IMR-90 (cell line): ENCODE measurements around the gene EPB41L2. TPM values are rescaled to one million over a fixed set of nuclear protein-coding genes. Genes with fewer than 3 reads are reported as not detected.

ENCODE experiments used
- ATAC-seq: fragments of 200-7000 bp; cut with Tn5 transposase; 2 replicates; pipeline ENCODE4 v1.9.1; 2020; ENCODE audit warnings: low read depth, mild to moderate bottlenecking, moderate library complexity
- BruUV-seq: library from RNA; stranded (reverse); fragments of 400-500 nt; replicated peaks from 2 replicates; lab custom pipeline; 2021; lab: Mats Ljungman, UMichigan
- CTCF ChIA-PET: fragments of 300-600 bp; formaldehyde crosslinking; extraction: SDS; loops from one replicate; lab custom pipeline; 2021; ENCODE audit warnings: antibody characterized with exemption; lab: Yijun Ruan, JAX
- POLR2A ChIA-PET: fragments of 300-600 bp; sonication (Branson Sonifier 250); formaldehyde crosslinking; loops from one replicate; lab custom pipeline; 2022; ENCODE audit warnings: antibody characterized with exemption; ENCODE audit not compliant: unreplicated experiment; lab: Charles Lee
- DNase-seq: peaks from one replicate; pipeline ENCODE4 v3.0.0; 2013
- H2AFZ ChIP-seq: replicated peaks from 2 replicates; pipeline ENCODE3; 2013; ENCODE audit warnings: low read length, mild to moderate bottlenecking; ENCODE audit not compliant: poor library complexity
- H2AK5ac ChIP-seq: 2 replicates; pipeline ENCODE4 v1.6.1; 2013; ENCODE audit warnings: low read depth, low read length, inconsistent platforms
- H2AK9ac ChIP-seq: replicated peaks from 2 replicates; pipeline ENCODE3; 2013; ENCODE audit warnings: mild to moderate bottlenecking, low read depth, low read length, moderate library complexity; ENCODE audit not compliant: poor library complexity
- H2BK120ac ChIP-seq: 2 replicates; pipeline ENCODE4 v1.6.1; 2013; ENCODE audit warnings: low read depth, low read length, inconsistent platforms
- H2BK15ac ChIP-seq: 3 replicates; pipeline ENCODE4 v1.6.1; 2013; ENCODE audit warnings: low read depth, low read length, inconsistent platforms
- H2BK20ac ChIP-seq: 2 replicates; pipeline ENCODE4 v1.6.1; 2013; ENCODE audit warnings: low read depth, mild to moderate bottlenecking, inconsistent platforms, low read length, moderate library complexity
- H2BK5ac ChIP-seq: 2 replicates; pipeline ENCODE4 v1.6.1; 2013; ENCODE audit warnings: mild to moderate bottlenecking, low read depth, low read length, inconsistent platforms; ENCODE audit not compliant: poor library complexity, severe bottlenecking
- H3K14ac ChIP-seq: replicated peaks from 2 replicates; pipeline ENCODE4 v1.6.1; 2013; ENCODE audit warnings: low read depth, low read length, inconsistent platforms
- H3K18ac ChIP-seq: 2 replicates; pipeline ENCODE4 v1.6.1; 2013; ENCODE audit warnings: low read depth, low read length, control low read depth
- H3K23ac ChIP-seq: 2 replicates; pipeline ENCODE4 v1.6.1; 2013; ENCODE audit warnings: low read depth, low read length, inconsistent platforms
- H3K27ac ChIP-seq: 2 replicates; pipeline ENCODE4 v1.5.1; 2013; ENCODE audit warnings: mild to moderate bottlenecking, control low read depth, low read length; ENCODE audit not compliant: insufficient read depth
- H3K27me3 ChIP-seq: 2 replicates; pipeline ENCODE4 v1.6.1; 2013; ENCODE audit warnings: low read length; ENCODE audit not compliant: control insufficient read depth, insufficient read depth
- H3K36me3 ChIP-seq: 2 replicates; pipeline ENCODE4 v1.6.1; 2013; ENCODE audit warnings: low read length, mixed read lengths; ENCODE audit not compliant: control insufficient read depth, insufficient read depth
- H3K4ac ChIP-seq: 2 replicates; pipeline ENCODE4 v1.6.1; 2013; ENCODE audit warnings: low read depth, low read length, inconsistent platforms
- H3K4me1 ChIP-seq: 2 replicates; pipeline ENCODE4 v1.6.1; 2013; ENCODE audit warnings: low read length, mixed read lengths; ENCODE audit not compliant: control insufficient read depth, insufficient read depth
- H3K4me2 ChIP-seq: 2 replicates; pipeline ENCODE4 v1.6.1; 2013; ENCODE audit warnings: low read depth, mild to moderate bottlenecking, control low read depth, low read length, moderate library complexity
- H3K4me3 ChIP-seq: 2 replicates; pipeline ENCODE4 v1.5.1; 2013; ENCODE audit warnings: low read depth, mild to moderate bottlenecking, control low read depth, low read length, moderate library complexity; ENCODE audit not compliant: insufficient read depth
- H3K56ac ChIP-seq: 2 replicates; pipeline ENCODE4 v1.6.1; 2013; ENCODE audit warnings: low read length, inconsistent platforms; ENCODE audit not compliant: insufficient read depth; ENCODE audit errors: extremely low read depth
- H3K79me1 ChIP-seq, 2 experiments: 2 replicates each; pipeline ENCODE4 v1.6.1; 2013; ENCODE audit warnings: low read length in 2 of 2, inconsistent platforms in 1 of 2, low read depth in 1 of 2
- H3K9ac ChIP-seq: 2 replicates; pipeline ENCODE4 v1.6.1; 2013; ENCODE audit warnings: low read depth, low read length, control low read depth
- H3K9me1 ChIP-seq: 2 replicates; pipeline ENCODE4 v1.6.1; 2013; ENCODE audit warnings: low read length, inconsistent platforms; ENCODE audit not compliant: insufficient read depth
- H3K9me3 ChIP-seq: 2 replicates; pipeline ENCODE4 v1.6.1; 2013; ENCODE audit warnings: low read length; ENCODE audit not compliant: control insufficient read depth, insufficient read depth
- H4K20me1 ChIP-seq: 2 replicates; pipeline ENCODE4 v1.6.1; 2013; ENCODE audit warnings: low read length, inconsistent platforms; ENCODE audit not compliant: insufficient read depth
- H4K5ac ChIP-seq: 2 replicates; pipeline ENCODE4 v1.6.1; 2013; ENCODE audit warnings: mild to moderate bottlenecking, low read depth, low read length, control low read depth
- H4K8ac ChIP-seq, 2 experiments: 2 replicates each; pipeline ENCODE4 v1.6.1; 2013; ENCODE audit warnings: low read depth in 2 of 2, low read length in 2 of 2, control low read depth in 1 of 2, inconsistent platforms in 1 of 2
- H4K91ac ChIP-seq: 2 replicates; pipeline ENCODE4 v1.6.1; 2013; ENCODE audit warnings: low read depth, low read length, inconsistent platforms; ENCODE audit not compliant: insufficient read depth
- ELK1 ChIP-seq: fragments of 150-350 bp; IDR thresholded peaks from 2 replicates; pipeline ENCODE4 v1.6.1; 2016; ENCODE audit warnings: low read depth, mild to moderate bottlenecking, low read length, moderate library complexity, borderline replicate concordance
- FOS ChIP-seq: fragments of 150-350 bp; IDR thresholded peaks from 2 replicates; pipeline ENCODE4 v1.6.1; 2016; ENCODE audit warnings: low read depth, low read length
- MAZ ChIP-seq: IDR thresholded peaks from 2 replicates; pipeline ENCODE4 v1.6.1; 2012; ENCODE audit warnings: low read depth, mild to moderate bottlenecking, low read length, improper control_type of control experiment, moderate library complexity, borderline replicate concordance
- MXI1 ChIP-seq: IDR thresholded peaks from 2 replicates; pipeline ENCODE4 v1.6.1; 2012; ENCODE audit warnings: low read depth, mild to moderate bottlenecking, low read length, moderate library complexity, borderline replicate concordance
- whole genome bisulfite sequencing, 2 experiments: methylation state at CpG; one replicate each; pipeline versions ENCODE4 v1.1.5 to v1.1.7; 2013; ENCODE audit warnings: missing lambda C conversion rate in 2 of 2; ENCODE audit not compliant: insufficient read length in 1 of 2; ENCODE audit errors: extremely low coverage in 2 of 2; 5-methylcytosine and 5-hydroxymethylcytosine counted together
- dilution Hi-C: fragments of 300-500 bp; cut with HindIII; formaldehyde crosslinking; loops from one replicate; pipeline ENCODE4 v1.14.3; 2018; ENCODE audit warnings: low sequenced_read_pairs; ENCODE audit not compliant: unreplicated experiment
- in situ Hi-C: fragments of 300-500 bp; cut with MboI; formaldehyde crosslinking; loops from 3 replicates; pipeline ENCODE4 v1.14.3; 2019; ENCODE audit warnings: low sequenced_read_pairs, inconsistent platforms, mixed read lengths
- intact Hi-C: fragments of 100-400 bp; cut with micrococcal nuclease; formaldehyde crosslinking; loops from 2 replicates; pipeline ENCODE4 v1.10.0; 2022
- polyA plus RNA-seq, 3 experiments: library from polyadenylated mRNA; depleted of rRNA; stranded (reverse); fragments of >200 nt; gene quantifications; 2 replicates each; pipeline ENCODE4 v1.2.3, GENCODE V29; 2012; ENCODE audit warnings: low replicate concordance in 1 of 3
- total RNA-seq: library from RNA; depleted of rRNA; stranded (reverse); fragments of >200 nt; gene quantifications from 2 replicates; pipeline ENCODE4 v1.2.3, GENCODE V29; 2012

EPB41L2 gene
- total and polyA plus RNA-seq, 2 of the 4 experiments (the other 2 are of a cell fraction), result 85.7 to 99.8 TPM

DNA sequence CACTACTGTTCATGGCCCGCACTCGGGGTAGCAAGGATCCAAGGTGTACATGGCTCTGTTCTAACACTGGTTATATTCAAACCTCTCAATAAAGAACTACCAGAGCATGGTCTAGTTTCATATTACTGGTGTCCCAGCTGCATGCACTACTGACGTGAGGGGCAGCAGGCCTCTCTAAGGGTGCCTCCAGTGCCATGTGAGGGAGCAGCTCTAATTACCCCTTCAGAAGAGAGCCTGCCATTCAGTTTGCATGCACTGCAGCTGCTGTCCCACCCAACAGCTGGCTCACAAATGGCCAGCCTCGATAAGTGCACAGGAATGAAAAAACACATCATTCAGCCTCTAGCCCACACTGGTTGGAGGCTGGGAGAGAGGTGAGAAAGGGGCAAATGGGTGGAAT is 150.6 kb downstream of the EPB41L2 start:
- no peak overlapping the region for H3K4me3 ChIP-seq
- no peaks in the 10 kb centered on the region for H3K9me3 ChIP-seq
- ChIA-PET CTCF (no interaction called here), POLR2A (no interaction called here)
- H3K4me1 ChIP-seq, result peaks cover 11% of the 10 kb centered on the region
- no peak overlapping the region for H3K56ac ChIP-seq
- H2BK5ac ChIP-seq, result no peak overlapping the region
- H3K9ac ChIP-seq, result no peak overlapping the region
- no TSS peak for BruUV-seq
- peak overlapping the region; percentile 17; the same call in 1 of the 2 replicates for H4K5ac ChIP-seq
- no peak overlapping the region for H2AK9ac ChIP-seq
- H3K4ac ChIP-seq, result no peak overlapping the region
- ATAC-seq, result no peak
- no CpG with 5 or more reads among the region's 4 CpGs for WGBS, 2 experiments
- no peak overlapping the region for H3K23ac ChIP-seq
- peaks cover 4% of the 10 kb centered on the region; the same call in 1 of the 2 replicates for H3K9me1 ChIP-seq
- dilution Hi-C loops (no loop called here), in situ Hi-C loops (no loop called here), intact Hi-C loops (no loop called here)
- no peak for DNase-seq
- H2BK20ac ChIP-seq, result no peak overlapping the region
- no peak overlapping the region for H3K14ac ChIP-seq
- TF ChIP-seq MAZ (no peak), MXI1 (no peak), FOS (no peak), ELK1 (no peak)
- H4K20me1 ChIP-seq, result peaks cover 22% of the 10 kb centered on the region
- H4K91ac ChIP-seq, result no peak overlapping the region
- no peak overlapping the region for H2AFZ ChIP-seq
- H2BK15ac ChIP-seq, result no peak overlapping the region
- H3K18ac ChIP-seq, result no peak overlapping the region
- H3K79me1 ChIP-seq, result peaks cover 33 to 52% of the 10 kb centered on the region in 2 experiments
- no peaks in the 10 kb centered on the region for H3K36me3 ChIP-seq
- no peak overlapping the region for H4K8ac ChIP-seq
- no peak overlapping the region for H2BK120ac ChIP-seq
- no peak overlapping the region for H3K27ac ChIP-seq
- H3K4me2 ChIP-seq, result no peak overlapping the region
- no peak overlapping the region for H2AK5ac ChIP-seq
- H3K27me3 ChIP-seq, result no peaks in the 10 kb centered on the region
